ENCODE data around the gene RPL28.

The RPL28 gene

DNA sequence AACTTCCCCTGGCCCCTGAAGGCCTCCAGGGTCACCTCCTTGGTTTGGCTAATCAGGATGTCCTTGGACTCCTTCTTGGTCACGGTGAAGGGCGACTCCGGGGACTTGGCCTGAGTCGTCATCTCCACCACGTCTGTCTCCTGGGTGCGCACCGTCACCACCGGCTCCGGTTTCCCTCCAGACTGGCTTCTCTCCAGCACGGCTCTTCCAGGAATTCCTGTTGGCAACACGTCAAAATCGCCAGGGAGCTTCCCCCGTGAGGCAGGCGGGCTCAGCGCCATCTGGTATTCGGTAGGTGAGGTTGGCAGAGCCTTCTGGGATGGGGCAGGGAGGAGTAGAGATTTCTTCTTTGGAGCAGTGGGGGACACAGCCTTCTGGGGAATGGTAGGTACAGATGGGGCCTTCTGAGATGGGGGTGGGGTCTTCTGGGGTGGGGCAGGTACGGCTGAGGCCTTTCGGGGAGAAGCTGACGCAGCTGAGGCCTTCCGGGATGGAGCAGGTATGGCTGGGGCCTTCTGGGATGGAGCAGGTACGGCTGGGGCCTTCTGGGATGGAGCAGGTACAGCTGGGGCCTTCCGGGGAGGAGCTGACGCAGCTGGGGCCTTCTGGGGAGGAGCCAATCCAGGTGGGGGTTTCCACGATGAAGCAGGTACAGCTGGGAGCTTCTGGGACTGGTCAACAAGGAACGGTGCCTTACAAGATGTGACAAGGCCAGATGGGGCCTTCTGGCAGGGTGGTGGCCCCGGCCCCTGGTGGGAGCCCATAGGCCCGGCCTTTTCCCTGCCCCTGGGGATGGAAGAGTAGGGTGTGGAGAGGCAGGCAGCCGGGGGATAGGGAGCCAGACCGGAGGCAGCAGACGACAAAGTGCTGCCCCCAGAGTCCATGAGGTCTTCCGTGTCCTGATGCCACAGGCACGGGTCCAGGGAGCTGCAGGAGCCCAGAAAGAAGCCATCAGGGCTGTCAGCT lies 26.5 kb upstream of the RPL28 start:
- peaks cover 33% of the 10 kb centered on the region for H3K27me3 Mint-ChIP-seq
- H3K36me3 Mint-ChIP-seq (ENCODE audit: insufficient read depth): peaks cover 2% of the 10 kb centered on the region
- H3K9me3 Mint-ChIP-seq: no peaks in the 10 kb centered on the region
- no peak for DNase-seq (ENCODE audit: low spot score in 2 of 2)
- H3K4me3 Mint-ChIP-seq: no peak overlapping the region
- no peaks in the 10 kb centered on the region for H3K4me1 Mint-ChIP-seq
- H3K27ac Mint-ChIP-seq (ENCODE audit: low read depth): no peak overlapping the region
- no peak for ATAC-seq (replicated peaks; ENCODE audit: extremely low read depth, poor library complexity, severe bottlenecking)

DNA sequence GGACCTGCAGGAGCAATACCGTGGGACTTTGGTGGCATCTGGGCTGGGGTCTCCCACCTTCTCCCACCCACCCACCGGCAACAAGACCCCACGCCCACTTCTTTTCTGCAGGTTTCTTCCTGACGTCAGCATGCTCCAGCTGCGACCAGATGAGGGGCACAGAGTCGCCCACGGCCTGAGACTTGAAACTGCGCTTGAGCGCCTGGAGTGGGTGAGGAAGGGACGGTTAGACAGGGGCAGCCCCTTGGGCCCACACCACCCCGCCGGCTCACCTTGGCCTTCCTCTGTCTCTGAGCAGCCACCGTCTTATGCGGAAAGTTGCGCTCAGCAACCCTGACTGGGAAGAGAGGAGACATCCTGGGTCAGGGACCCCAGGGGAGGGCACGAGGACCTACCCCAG lies 24.8 kb upstream of the RPL28 start:
- Mint-ChIP-seq H3K4me1 (no peaks in the 10 kb centered on the region), H3K27me3 (peaks cover 30% of the 10 kb centered on the region), H3K36me3 (ENCODE audit: insufficient read depth) (peaks cover 2% of the 10 kb centered on the region), H3K9me3 (no peaks in the 10 kb centered on the region), H3K4me3 (no peak overlapping the region), H3K27ac (ENCODE audit: low read depth) (no peak overlapping the region)
- no peak for ATAC-seq (replicated peaks; ENCODE audit: extremely low read depth, poor library complexity, severe bottlenecking)
- DNase-seq (ENCODE audit: low spot score in 2 of 2): no peak

DNA sequence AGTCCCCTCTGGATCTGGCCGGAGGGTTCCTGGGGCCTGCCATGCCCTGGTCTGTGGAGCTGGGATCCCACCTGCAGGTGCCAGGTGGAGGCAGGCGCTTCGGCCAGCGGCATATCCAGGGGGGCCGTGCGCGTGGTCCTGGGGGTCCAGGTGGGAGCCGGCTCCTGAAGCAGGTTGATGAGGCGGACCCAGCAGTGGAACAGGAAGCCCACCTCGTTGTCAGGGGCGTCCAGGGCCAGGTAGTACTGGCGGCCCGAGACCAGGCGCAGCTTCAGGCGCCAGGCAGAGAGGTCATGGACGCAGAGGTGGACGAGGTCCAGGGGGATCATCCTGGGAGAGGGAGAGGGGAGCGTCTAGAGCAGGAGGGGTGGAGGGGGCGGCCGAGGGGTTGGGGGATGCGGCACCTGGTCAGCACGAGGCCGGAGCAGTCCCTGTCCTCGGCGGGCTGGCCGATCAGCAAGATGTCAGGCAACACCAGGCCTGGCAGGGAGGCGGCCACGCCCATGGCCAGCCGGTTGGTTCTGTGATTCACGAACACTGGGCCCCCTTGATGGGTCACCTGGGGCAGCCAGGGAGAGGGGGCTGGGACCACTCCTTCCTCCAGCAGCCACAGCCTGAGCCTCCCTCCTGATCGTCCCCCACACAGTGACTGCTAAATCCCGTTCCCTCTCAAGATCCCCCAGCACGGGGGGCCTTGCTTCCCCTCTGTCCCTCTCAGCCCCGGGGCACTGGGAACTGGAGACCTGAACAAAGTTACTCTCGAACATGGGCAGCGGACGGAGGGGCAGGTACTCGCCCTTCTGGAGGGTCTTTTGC lies 23.4 kb upstream of the RPL28 start:
- H3K4me1 Mint-ChIP-seq: no peaks in the 10 kb centered on the region
- no peak for ATAC-seq (replicated peaks; ENCODE audit: extremely low read depth, poor library complexity, severe bottlenecking)
- no peak for DNase-seq (ENCODE audit: low spot score in 2 of 2)
- no peak overlapping the region for H3K4me3 Mint-ChIP-seq
- no peaks in the 10 kb centered on the region for H3K36me3 Mint-ChIP-seq (ENCODE audit: insufficient read depth)
- no peak overlapping the region for H3K27ac Mint-ChIP-seq (ENCODE audit: low read depth)
- H3K9me3 Mint-ChIP-seq: no peaks in the 10 kb centered on the region
- peaks cover 34% of the 10 kb centered on the region for H3K27me3 Mint-ChIP-seq

DNA sequence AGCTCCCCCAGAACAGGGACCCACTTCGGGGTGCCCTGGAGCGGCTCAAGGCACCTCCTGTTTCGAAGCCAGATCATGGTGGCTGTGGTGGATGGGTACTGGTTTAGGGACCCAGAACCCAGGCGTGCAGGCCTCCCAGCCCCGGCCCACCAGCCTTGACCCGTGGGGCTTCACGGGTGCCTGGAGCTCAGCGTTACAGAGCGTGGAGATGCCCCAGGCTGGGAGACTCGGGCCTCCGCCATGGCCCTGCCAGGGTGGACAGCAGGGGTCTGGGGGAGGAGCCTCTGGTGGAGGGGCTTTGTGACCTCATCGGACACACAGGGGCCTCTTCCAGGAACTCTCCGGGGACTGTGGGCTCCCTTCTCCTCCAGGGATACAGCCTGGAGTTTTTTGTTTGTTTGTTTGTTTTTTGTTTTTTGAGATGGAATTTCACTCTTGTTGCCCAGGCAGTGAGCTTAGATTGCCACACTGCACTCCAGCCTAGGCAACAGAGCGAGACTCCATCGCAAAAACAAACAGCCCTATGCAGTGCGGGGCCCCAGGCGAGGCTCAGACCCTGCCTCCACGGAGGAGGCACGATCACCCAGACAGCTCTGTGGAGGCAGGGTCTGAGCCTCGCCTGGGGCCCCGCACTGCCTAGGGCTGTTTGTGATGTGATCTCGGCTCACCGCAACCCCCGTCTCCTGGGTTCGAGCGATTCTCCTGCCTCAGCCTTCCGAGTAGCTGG lies 22.6 kb upstream of the RPL28 start, which contains the start of gene GARIN5B:
GARIN5B (minus strand) TSS at position 271 of the 727 bp plus-strand sequence; CDS start at position 77, 194 bp downstream.
- H3K4me1 Mint-ChIP-seq: no peaks in the 10 kb centered on the region
- ATAC-seq (replicated peaks; ENCODE audit: extremely low read depth, poor library complexity, severe bottlenecking) (no peak), DNase-seq (ENCODE audit: low spot score in 2 of 2) (no peak)
- no peak within 1 kb of the TSS for H3K27ac Mint-ChIP-seq (ENCODE audit: low read depth)
- no peaks in the 10 kb centered on the region for H3K36me3 Mint-ChIP-seq (ENCODE audit: insufficient read depth)
- H3K27me3 Mint-ChIP-seq: peaks cover 27% of the 10 kb centered on the region
- H3K9me3 Mint-ChIP-seq: no peaks in the 10 kb centered on the region
- H3K4me3 Mint-ChIP-seq: no peak within 1 kb of the TSS

DNA sequence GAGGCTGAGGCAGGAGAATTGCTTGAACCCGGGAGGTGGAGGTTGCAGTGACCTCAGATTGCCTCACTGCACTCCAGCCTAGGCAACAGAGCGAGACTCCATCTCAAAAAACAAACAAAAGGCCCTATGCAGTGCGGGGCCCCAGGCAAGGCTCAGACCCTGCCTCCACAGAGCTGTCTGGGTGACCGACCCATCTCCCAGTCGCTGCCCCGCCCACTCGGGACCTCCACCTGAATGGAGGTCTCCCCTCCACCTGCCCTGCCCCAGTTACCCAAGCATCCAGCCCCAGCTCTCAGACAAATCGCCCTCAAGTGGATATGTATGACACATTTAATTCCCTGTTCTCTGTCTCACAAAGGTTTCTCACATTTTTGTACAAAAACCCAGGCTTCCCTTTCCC lies 20.5 kb upstream of the RPL28 start:
- no peak for ATAC-seq (replicated peaks; ENCODE audit: extremely low read depth, poor library complexity, severe bottlenecking)
- Mint-ChIP-seq H3K27ac (ENCODE audit: low read depth) (no peak overlapping the region), H3K27me3 (peaks cover 31% of the 10 kb centered on the region), H3K9me3 (no peaks in the 10 kb centered on the region), H3K4me3 (no peak overlapping the region), H3K36me3 (ENCODE audit: insufficient read depth) (peaks cover 2% of the 10 kb centered on the region), H3K4me1 (peaks cover 5% of the 10 kb centered on the region)
- DNase-seq (ENCODE audit: low spot score in 2 of 2): no peak

DNA sequence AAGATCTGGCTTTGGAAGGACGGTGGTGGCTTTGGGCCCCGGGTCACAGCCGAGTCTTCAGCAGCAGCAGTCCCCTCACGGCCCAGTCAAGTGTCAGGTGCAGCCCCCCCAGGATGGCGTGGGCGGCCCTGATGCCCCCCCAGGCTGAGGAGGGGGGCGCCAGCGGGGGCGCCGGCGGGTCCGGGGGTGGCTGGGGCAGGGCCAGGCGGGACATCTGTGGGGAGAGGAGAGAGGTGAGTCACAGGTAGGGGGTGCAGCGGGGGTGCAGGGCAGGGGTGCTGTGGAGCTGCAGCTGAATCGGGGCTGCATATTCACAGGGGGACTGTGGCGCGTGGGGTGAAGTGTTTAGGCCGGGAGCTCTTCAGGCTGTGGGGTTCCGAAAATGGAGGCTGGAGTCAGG lies 19.8 kb upstream of the RPL28 start:
- no peak overlapping the region for H3K4me3 Mint-ChIP-seq
- H3K27ac Mint-ChIP-seq (ENCODE audit: low read depth): no peak overlapping the region
- peaks cover 38% of the 10 kb centered on the region for H3K27me3 Mint-ChIP-seq
- peaks cover 5% of the 10 kb centered on the region for H3K4me1 Mint-ChIP-seq
- DNase-seq (ENCODE audit: low spot score in 2 of 2) (no peak), ATAC-seq (replicated peaks; ENCODE audit: extremely low read depth, poor library complexity, severe bottlenecking) (no peak)
- H3K36me3 Mint-ChIP-seq (ENCODE audit: insufficient read depth): peaks cover 2% of the 10 kb centered on the region
- H3K9me3 Mint-ChIP-seq: no peaks in the 10 kb centered on the region

DNA sequence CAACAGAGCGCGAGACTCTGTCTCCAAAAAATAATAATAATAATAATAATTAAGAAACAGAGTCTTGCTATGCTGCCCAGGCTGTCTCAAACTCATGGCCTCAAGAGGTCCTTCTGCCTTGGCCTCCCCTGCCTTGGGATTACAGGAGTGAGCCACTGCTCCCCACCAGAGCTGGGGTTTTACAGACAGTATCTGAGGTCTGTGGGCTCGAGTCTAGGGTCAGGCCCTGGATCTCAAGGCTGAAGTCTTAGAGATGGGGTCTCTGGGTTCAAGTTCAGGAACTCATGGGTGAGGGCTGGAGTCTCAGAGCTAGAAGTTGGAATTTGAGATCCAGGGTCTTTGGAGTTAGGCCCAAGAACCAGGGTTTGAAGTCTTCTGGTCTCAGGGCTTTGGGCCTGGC lies 18.9 kb upstream of the RPL28 start:
- peaks cover 5% of the 10 kb centered on the region for H3K4me1 Mint-ChIP-seq
- H3K36me3 Mint-ChIP-seq (ENCODE audit: insufficient read depth): peaks cover 2% of the 10 kb centered on the region
- DNase-seq (ENCODE audit: low spot score in 2 of 2): no peak
- H3K4me3 Mint-ChIP-seq: no peak overlapping the region
- peaks cover 47% of the 10 kb centered on the region for H3K27me3 Mint-ChIP-seq
- no peaks in the 10 kb centered on the region for H3K9me3 Mint-ChIP-seq
- ATAC-seq (replicated peaks; ENCODE audit: extremely low read depth, poor library complexity, severe bottlenecking): no peak
- no peak overlapping the region for H3K27ac Mint-ChIP-seq (ENCODE audit: low read depth)

DNA sequence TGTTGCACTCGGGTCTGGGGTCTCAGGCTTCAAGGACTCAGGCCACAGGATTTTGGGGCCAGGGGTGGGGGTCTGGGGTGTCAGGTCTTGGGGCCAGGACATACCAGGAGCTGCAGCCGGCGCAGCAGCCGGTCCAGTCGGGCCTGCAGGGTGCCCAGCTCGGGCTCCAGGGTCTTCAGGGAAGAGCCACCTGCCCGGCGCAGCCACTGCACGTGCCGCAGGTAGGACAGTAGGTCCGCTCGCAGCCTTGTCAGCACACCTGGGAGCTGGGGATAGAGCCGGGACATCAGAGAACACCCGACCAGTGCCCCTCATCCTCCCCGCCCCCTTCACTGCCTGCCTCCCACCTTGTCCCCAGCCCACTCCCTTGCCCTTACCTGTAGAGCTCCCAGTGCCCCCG lies 17.6 kb upstream of the RPL28 start:
- DNase-seq (ENCODE audit: low spot score in 2 of 2) (no peak), ATAC-seq (replicated peaks; ENCODE audit: extremely low read depth, poor library complexity, severe bottlenecking) (no peak)
- Mint-ChIP-seq H3K4me1 (peaks cover 5% of the 10 kb centered on the region), H3K36me3 (ENCODE audit: insufficient read depth) (peaks cover 4% of the 10 kb centered on the region), H3K27ac (ENCODE audit: low read depth) (no peak overlapping the region), H3K4me3 (no peak overlapping the region), H3K27me3 (peaks cover 54% of the 10 kb centered on the region), H3K9me3 (no peaks in the 10 kb centered on the region)

DNA sequence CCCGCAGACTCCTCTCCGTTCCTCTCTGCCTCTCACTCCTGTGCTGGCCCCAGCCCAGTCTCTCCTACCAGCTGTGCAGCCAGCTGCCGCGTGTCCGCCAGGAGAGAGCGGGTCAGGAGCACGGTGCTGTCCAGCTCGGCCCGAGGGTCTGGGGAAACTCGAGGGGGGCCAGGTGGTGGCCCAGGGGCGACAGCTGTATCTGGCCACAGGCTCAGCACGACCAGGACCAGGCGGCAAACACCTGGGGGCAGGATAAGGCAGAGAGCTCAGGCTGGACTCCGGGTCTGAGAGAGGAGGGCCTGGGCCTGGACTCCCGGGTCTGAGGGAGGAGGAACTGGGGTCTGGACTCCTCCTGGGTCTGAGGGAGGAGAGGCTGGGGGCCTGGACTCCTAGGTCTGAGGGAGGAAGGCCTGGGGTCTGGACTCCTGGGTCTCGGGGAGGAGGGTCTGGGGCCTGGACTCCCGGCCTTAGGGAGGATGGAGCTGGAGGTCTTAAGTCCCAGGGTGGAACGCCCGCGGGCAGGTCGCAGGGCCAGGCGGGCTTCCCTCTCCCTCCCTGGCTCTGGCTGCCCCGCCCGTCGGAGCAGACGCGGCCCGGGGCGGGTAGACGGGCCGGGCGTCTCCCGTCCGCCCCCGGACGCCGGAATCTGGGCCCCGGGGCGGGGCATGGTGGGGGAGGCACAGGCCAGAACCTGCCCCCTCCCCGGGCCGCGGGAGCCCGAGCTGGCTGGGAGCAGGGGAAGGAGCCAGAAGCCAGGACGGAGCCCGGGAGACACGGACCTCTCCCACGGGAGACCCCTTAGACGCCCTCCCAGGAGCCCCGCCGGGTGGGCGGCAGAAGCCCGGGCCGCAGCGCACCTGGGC lies 16.8 kb upstream of the RPL28 start:
- ATAC-seq (replicated peaks; ENCODE audit: extremely low read depth, poor library complexity, severe bottlenecking): peak; percentile 31
- Mint-ChIP-seq H3K4me1 (peaks cover 10% of the 10 kb centered on the region), H3K36me3 (ENCODE audit: insufficient read depth) (peaks cover 4% of the 10 kb centered on the region), H3K27me3 (peaks cover 62% of the 10 kb centered on the region), H3K27ac (ENCODE audit: low read depth) (no peak overlapping the region), H3K4me3 (peak overlapping the region; percentile 53), H3K9me3 (no peaks in the 10 kb centered on the region)
- no peak for DNase-seq (ENCODE audit: low spot score in 2 of 2)

DNA sequence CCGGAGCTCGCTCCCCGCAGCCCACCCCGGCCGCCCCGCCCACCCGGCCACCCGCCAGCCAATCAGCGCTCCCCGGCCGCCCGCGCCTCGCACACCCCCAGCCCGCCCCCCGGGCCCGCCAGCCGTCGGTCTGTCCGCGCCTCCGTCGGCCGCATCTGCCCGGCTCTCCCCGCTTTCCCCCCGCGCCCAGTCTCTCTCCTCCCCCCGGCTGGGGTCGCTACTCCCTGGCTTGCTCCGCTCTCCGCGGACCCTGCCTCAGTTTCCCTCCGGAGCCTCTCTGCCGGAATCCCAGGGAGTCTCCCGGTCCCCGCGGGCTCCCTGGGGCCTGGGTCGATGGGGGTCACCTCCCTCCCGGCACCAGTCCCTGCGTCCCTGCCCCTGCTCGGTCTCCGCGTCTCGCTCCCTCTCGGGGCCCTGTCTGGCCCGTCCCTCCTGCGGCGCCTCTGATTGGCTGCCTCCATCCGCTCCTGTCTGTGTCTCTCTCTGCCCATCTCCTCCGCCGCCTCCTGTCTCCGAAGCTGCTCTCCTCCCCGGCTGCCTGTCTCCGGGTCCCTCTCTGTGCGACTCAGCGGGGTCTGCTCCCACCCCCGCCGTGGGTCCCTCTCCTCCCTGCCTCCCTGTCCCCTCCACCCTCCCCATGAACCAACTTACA lies 16.0 kb upstream of the RPL28 start:
- H3K4me3 Mint-ChIP-seq: peak overlapping the region; percentile 75
- no peak overlapping the region for H3K27ac Mint-ChIP-seq (ENCODE audit: low read depth)
- peaks cover 11% of the 10 kb centered on the region for H3K4me1 Mint-ChIP-seq
- peaks cover 4% of the 10 kb centered on the region for H3K36me3 Mint-ChIP-seq (ENCODE audit: insufficient read depth)
- DNase-seq (ENCODE audit: low spot score in 2 of 2): no peak
- peaks cover 66% of the 10 kb centered on the region for H3K27me3 Mint-ChIP-seq
- ATAC-seq (replicated peaks; ENCODE audit: extremely low read depth, poor library complexity, severe bottlenecking): peak; percentile 64
- no peaks in the 10 kb centered on the region for H3K9me3 Mint-ChIP-seq

DNA sequence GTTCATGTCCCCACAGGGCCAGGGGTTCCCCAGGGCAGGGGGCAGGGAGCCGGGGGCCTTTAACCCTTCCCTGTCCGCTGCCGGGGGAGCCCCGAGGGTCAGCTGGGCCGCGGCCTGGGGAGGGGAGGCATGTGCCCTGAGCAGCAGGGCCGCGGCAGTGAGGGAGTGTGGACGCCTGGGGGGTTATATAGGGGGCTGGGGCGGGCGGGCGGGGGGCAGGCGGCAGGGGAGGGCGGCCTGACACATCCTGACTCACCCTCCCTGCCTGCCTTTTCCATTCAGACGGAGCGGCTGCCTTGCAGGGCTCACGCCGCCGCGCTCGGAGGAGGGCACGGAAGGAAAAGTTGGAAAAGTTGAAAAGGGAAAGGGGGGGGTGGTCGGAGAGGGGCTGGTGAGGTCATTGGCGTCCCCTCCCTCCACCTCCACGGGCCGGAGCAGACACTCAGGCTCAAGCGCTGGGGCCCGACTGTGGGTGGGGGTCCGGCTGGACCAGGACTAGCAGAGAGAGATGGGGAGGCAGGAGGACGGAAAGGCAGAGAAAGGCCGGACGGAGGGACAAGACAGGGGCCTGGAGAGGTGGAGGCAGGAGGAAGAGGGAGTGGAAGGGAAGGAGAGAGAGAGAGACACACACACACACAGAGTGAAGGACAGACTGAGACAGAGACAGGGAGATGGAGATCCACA lies 15.3 kb upstream of the RPL28 start, which contains the start of gene IL11:
IL11 (minus strand) TSS at position 159 of the 684 bp plus-strand sequence; CDS start at position 6, 153 bp downstream.
- no peaks in the 10 kb centered on the region for H3K9me3 Mint-ChIP-seq
- ATAC-seq (replicated peaks; ENCODE audit: extremely low read depth, poor library complexity, severe bottlenecking): no peak
- peaks cover 4% of the 10 kb centered on the region for H3K36me3 Mint-ChIP-seq (ENCODE audit: insufficient read depth)
- H3K4me1 Mint-ChIP-seq: peaks cover 11% of the 10 kb centered on the region
- no peak within 1 kb of the TSS for H3K27ac Mint-ChIP-seq (ENCODE audit: low read depth)
- no peak for DNase-seq (ENCODE audit: low spot score in 2 of 2)
- H3K4me3 Mint-ChIP-seq: peak within 1 kb of the TSS; percentile 75
- H3K27me3 Mint-ChIP-seq: peaks cover 65% of the 10 kb centered on the region

Data from central memory CD8-positive, alpha-beta T cell (primary cell).